GM19035 (cell line): ENCODE results near the gene CABP1.
"Not testable (repeated sequence)": the region's sequence is repeated elsewhere in the genome, so short reads cannot be mapped to it uniquely, and the experiment has no call there.

Source experiments
- ATAC-seq: cut with Tn5 transposase; IDR thresholded peaks from one replicate; pipeline ENCODE4 v1.9.1; 2021; ENCODE audit not compliant: unreplicated experiment

The CABP1 gene

GRCh38 chr12:120639771-120640721 lies at the start of gene CABP1:
Gene CABP1, plus strand, starts transcription at chr12:120640626. Its CDS starts 60 bp downstream, at chr12:120640686.
- ATAC-seq: peak; percentile 77

- ATAC-seq: no peak
Observed at GRCh38 chr12:120590741-120591407, 49.6 kb upstream of the CABP1 start.

- no peak for ATAC-seq
Observed at GRCh38 chr12:120592121-120593049, 48.0 kb upstream of the CABP1 start.

GRCh38 chr12:120596901-120597300 lies 43.5 kb upstream of the CABP1 start:
- ATAC-seq: no peak

- ATAC-seq: no peak
Observed at GRCh38 chr12:120597861-120598260, 42.6 kb upstream of the CABP1 start.

GRCh38 chr12:120598674-120599463 lies 41.6 kb upstream of the CABP1 start:
- ATAC-seq: no peak

GRCh38 chr12:120599672-120600552 lies 40.5 kb upstream of the CABP1 start:
- no peak for ATAC-seq

- not testable (repeated sequence) for ATAC-seq
Observed at GRCh38 chr12:120602416-120602815, 38.0 kb upstream of the CABP1 start.

GRCh38 chr12:120610560-120610959 lies 29.9 kb upstream of the CABP1 start:
- ATAC-seq: no peak

- ATAC-seq: not testable (repeated sequence)
Observed at GRCh38 chr12:120611534-120611933, 28.9 kb upstream of the CABP1 start.

GRCh38 chr12:120614848-120615247 lies 25.6 kb upstream of the CABP1 start:
- no peak for ATAC-seq

- not testable (repeated sequence) for ATAC-seq
Observed at GRCh38 chr12:120617193-120617592, 23.2 kb upstream of the CABP1 start.

- ATAC-seq: not testable (repeated sequence)
Observed at GRCh38 chr12:120617767-120618166, 22.7 kb upstream of the CABP1 start.

- no peak for ATAC-seq
Observed at GRCh38 chr12:120618954-120619615, 21.3 kb upstream of the CABP1 start.

- no peak for ATAC-seq
Observed at GRCh38 chr12:120620624-120621023, 19.8 kb upstream of the CABP1 start.

- ATAC-seq: no peak
Observed at GRCh38 chr12:120625557-120626419, 14.6 kb upstream of the CABP1 start.

- no peak for ATAC-seq
Observed at GRCh38 chr12:120628919-120629318, 11.5 kb upstream of the CABP1 start.
